Femur (tissue), 1 donor: Measurements from ENCODE around the gene SUFU.

Experiments
- DNase-seq: peaks from one replicate; pipeline ENCODE4 v3.0.0-alpha.2; 2017

Gene SUFU

GRCh38 chr10:102642736-102643335, 139.1 kb downstream of the SUFU start:
- peak; percentile 83 for DNase-seq

DNA sequence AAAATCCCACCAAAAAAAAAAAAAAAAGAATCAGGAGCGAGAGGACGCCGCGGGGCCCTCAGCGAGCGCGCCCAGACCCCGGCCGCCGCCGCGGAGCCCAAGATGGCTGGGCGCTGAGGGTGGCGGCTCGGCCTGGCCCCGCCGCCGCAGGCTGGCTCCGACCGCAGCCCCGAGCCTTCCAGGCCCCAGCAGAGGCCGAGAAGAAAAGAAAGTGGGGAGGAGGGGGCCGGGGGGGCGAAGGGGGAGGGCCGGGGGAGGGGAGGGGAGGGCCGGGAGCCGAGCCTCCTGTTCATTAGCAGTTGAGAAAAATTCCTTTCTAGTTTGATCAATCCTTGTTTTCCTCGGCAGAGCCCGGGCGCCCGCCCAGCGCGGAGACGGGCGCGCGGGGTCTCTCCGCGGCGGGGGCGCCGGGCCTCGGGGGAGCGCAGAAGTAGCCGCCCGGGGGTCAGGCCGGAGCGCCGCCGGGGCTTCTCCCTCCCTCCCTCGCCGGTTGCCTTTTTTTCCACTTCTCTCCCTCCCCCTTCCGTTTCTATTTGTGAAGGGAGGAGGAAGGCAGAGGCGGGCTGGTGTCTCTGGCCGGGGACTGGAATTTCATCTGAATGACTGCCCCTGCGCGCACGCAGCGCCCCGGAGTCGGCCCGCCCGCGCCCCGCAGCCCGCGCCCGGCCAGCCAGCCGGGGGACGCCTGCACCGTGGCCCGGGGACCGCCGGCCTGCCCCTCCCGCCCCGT, 139.7 kb downstream of the SUFU start:
- peak; percentile 87 for DNase-seq

DNA sequence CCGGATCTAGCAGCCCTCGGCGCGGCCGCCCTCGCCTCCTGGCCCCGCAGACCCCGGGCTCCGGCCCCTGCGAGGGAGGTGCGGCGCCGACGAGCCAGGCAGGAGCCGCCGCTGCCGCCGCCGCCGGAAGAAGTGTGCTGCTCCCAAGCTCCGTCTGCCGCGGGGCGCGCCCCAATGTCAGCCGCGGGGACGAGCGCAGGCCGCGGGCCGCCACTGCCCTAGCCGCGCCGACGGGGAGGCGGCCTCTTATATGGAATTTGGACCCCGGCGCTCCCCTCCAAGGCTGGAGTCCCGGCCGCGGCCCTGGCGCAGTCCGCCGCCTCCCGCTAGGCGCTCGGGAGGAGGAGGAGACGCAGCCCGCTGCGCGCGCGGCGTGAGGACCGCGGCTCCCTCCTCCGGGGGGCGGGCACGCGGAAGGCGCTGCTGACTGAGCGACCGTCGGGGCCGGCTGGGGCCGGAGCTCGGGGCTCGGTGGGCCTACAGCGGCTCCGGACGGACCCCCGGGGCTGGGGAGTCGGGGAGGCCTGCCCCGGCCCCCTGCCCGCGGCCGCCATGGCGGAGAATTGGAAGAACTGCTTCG, 140.4 kb downstream of the SUFU start, which contains the start of gene TRIM8:
Gene TRIM8 (plus strand): TSS at position 414 of the 580 bp plus-strand sequence. CDS start 139 bp downstream, at position 553.
- peak; percentile 67 for DNase-seq

GRCh38 chr10:102644646-102645387, 141.0 kb downstream of the SUFU start:
- DNase-seq = peak; percentile 87

GRCh38 chr10:102645388-102645740, 141.6 kb downstream of the SUFU start:
- DNase-seq = no peak

DNA sequence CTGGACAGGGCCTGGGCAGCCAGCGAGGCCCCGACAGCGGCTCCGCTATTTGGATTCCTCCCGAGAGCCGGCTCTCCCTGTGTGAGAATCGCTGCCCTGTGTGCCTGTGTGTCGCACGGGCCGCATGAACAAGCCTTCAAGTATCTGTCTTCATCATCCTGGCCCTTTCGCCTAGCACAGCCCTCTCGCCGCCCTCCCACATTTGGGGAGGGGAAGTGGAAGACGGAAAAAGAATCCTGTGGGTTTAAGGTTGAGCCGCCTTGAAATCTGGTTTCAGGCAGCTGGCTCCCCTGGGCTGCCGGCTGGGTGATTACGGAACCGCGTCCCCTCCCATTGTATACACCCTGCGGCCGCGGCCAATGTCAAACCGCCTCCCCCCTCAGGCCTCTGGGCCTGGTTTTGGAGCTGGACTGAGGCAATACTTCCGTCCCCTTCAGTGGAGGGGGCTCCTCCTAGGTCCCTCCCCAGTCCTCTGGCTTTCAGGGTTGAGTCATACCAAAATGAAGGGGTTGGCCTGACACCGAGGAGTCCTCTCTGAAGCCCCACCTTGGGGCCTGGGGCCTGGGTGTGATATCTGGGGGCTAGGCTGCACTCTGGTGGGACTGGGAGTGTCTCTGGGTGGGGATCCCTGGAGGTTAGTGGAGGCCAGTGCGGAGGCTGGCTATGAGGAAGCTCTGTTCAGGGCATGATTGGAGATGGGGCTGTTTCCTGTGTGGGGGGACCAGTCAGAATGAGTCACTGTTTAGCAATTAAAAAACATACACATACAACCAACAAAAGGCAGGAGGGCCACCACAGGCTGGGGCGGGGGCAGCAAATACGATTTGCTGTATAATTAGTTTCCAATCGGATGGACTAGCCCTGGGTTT, 142.2 kb downstream of the SUFU start:
- peak; percentile 96 for DNase-seq

GRCh38 chr10:102646610-102647442, 143.1 kb downstream of the SUFU start:
- DNase-seq = peak; percentile 83

DNA sequence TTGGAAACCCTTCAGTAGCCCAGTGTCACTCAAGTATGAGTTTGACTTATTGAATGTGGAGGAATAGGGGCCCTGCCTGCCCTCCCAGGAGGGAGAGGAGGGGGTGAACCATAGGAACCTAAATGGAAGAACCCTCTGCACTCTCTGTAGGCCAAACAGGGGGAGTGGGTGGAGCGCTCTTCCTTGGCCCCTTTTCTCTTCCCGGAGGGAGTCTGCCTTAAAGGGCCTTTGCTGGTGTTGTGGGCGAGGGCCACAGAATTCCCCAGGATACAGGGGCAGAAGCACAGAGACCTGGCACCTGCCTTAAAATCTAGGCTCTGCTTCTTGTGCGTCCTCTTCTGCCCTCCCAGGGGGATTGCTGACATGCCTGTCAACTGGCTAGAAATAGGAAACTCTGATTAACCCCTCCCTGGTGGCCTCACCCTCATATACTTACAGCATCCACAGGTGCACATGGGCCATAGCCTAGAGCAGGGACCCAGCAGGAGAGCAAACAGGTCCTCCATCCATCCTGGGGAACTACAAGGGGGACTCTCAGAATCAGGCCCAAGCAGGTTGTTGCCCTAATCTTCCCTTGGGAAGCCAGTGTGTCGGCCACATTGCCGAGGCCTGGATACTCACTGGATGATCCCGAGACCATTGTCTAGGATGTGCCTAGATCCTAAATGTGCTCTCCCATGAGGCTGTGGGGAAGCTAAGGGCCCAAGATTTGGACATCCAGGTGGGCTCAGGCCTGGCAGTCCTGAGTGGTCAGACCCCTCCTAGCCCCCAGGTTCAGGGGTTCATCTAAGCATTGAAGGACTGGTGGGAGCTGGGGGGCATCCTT, 143.9 kb downstream of the SUFU start:
- DNase-seq = peak; percentile 28

GRCh38 chr10:102648269-102648888, 144.6 kb downstream of the SUFU start:
- DNase-seq = no peak

GRCh38 chr10:102648889-102649796, 145.4 kb downstream of the SUFU start:
- DNase-seq = peak; percentile 47

GRCh38 chr10:102649797-102650654, 146.3 kb downstream of the SUFU start:
- DNase-seq = no peak

DNA sequence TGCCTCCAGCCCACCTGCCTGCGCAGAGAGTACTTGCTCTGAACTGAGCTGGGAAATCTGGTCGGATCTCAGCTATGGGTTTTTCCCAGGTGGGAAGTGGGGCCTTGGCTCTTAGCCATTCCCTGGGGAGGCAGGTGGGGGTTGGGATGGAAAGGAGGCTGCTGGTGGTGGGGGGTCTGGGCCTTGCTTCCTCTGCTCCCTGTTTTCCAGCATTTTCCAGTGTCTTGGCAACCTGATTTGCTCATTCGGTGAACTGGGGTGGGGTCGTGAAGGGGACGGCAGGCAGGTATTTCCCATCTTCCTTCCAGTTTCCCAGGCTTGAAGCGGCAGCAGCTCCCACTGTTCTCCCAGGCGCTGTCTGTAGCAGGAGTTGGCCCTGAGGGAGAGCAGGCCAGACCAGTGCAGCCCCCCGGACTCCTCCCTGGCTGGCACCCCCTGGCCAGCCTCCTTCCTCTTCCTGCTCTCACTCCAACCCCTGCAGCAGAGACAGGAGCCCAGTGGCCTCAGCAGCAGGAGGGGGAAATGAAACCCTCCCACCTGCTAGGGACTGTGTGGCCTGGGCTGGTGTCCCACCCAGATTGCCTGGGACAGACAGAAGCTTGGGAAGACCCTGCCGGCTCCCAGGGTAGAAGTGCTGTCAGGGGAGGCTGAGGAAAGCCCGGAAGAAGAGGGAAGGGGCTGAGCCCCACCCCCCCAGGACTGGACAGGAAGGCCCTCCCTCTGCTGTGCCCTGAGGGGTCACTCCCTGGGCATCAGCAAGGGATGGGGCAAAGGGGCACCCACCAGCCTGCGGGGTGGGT, 147.1 kb downstream of the SUFU start:
- DNase-seq = no peak

- DNase-seq = no peak
Observed at GRCh38 chr10:102651455-102652169, 147.8 kb downstream of the SUFU start.

DNA sequence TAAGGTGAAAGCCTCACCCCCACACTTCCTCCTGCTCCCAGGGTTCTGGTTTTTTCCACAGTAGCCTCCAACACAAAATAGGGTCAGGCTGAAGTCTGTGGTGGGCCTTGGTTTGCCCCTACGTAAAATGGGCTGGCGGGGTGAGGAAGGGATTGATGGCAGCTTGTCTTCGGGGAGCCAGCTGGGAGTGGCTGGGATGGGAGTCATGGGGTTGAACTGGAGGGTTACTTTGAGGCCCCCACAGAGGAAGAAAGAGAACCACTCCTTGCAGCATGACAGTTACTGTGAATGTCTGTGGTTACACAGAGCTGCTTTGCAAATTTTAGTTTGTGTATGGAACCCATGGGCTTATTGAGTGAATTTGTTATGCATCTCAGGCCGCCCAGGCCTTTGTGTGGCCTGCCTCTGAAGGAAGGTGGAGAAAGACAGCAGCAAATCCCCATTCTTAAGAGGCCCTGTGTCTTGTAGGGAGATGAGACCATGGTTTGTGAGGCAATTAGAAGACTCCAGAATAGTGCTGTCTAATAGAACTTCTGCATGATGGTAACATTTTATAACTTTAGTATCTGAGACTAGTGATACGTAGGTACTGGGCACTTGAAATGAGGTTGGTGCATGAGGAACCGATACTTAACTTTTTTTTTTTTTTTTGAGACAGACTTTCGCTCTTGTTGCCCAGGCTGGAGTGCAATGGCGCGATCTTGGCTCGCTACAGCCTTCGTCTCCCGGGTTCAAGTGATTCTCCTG, 148.6 kb downstream of the SUFU start:
- no peak for DNase-seq

DNA sequence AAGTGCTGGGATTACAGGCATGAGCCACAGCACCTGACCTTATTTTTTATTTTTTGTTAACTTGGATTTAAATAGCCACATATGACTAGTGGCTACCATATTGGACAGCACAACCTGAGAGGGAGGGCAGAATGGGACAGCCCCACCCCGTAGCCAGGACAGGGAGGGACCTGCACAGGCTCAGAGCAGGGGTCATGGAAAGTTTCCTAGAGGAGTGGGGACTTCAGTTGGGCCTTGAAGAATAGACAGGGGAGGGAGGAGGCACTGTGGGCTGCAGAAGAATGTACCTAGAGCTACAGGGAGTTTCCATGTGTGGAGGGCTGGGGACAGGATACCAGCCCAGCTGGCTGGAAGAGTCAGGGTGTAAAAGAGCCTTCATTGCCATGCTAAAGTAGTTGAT, 149.3 kb downstream of the SUFU start:
- no peak for DNase-seq

DNA sequence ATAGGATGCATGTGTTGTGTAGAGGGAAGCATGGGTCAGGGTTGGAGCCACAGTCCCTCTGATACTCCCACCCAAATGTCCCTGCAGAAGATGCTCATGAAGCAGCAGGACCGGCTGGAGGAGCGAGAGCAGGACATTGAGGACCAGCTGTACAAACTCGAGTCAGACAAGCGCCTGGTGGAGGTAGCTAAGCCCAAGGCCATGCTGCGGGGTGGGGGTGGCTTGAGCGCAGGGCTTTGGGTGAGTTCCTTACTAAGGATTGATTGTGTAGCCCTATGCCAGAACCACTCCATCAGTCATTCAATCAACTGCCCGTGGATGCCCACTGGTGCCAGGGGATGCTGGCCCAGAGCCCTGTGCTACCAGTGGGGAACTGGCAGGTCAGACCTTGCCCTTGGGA, 150.8 kb downstream of the SUFU start:
- no peak for DNase-seq
